ENCODE measurements around the gene C1QTNF7. TPM values are rescaled to one million over a fixed set of nuclear protein-coding genes. Genes with fewer than 3 reads are reported as not detected.

Gene C1QTNF7
- total and polyA plus RNA-seq, 11 donors, result 0.21 to 4.3 (median 0.94) TPM

DNA sequence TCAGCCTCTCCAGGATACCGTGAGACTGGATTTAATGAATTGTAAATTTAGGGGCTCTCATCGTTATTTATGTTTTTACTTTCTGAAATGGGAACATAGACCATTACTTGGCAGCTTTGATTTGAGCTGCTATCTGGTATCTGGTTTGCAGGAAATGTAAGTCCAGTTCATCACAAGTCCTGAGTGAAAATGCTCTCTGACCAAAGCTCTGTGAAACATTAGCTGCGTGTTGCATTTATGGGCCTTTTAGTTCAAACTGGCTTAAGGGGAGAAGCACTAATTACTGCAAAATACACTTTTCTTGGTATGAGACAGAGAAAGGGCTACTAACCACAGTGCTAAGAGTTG lies 42.3 kb downstream of the C1QTNF7 start:
- H3K27ac ChIP-seq, result peak overlapping the region in 11 of 12 donors; percentile 1 to 74 (median 42)

GRCh38 chr4:15476396-15476795 lies 48.6 kb downstream of the C1QTNF7 start:
- intact Hi-C loops (cut with DNase I), result loop anchor here in 9 of 10 donors (2.0 to 10.0 kb wide), 8 partner anchors 36 to 528 kb away; partner anchors contain the start of gene FBXL5 (in 1 of the 9)
- H3K9me3 ChIP-seq, result no peaks in the 10 kb centered on the region
- peaks cover 0 to 25% (median 2%) of the 10 kb centered on the region in 12 donors for H3K4me1 ChIP-seq
- WGBS, 4 donors, result 92 to 96% (median 95%) methylated on average over 5 of the region's 5 CpGs
- H3K27ac ChIP-seq, result no peak overlapping the region
- TF ChIP-seq, protein P1, sequence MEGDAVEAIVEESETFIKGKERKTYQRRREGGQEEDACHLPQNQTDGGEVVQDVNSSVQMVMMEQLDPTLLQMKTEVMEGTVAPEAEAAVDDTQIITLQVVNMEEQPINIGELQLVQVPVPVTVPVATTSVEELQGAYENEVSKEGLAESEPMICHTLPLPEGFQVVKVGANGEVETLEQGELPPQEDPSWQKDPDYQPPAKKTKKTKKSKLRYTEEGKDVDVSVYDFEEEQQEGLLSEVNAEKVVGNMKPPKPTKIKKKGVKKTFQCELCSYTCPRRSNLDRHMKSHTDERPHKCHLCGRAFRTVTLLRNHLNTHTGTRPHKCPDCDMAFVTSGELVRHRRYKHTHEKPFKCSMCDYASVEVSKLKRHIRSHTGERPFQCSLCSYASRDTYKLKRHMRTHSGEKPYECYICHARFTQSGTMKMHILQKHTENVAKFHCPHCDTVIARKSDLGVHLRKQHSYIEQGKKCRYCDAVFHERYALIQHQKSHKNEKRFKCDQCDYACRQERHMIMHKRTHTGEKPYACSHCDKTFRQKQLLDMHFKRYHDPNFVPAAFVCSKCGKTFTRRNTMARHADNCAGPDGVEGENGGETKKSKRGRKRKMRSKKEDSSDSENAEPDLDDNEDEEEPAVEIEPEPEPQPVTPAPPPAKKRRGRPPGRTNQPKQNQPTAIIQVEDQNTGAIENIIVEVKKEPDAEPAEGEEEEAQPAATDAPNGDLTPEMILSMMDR (IDR thresholded peaks at IDR 0.05), result no peak
- no peak for TF ChIP-seq POLR2A (IDR thresholded peaks at IDR 0.05)
- no peak overlapping the region for H3K4me3 ChIP-seq
- no peaks in the 10 kb centered on the region for H3K27me3 ChIP-seq
- peaks cover 0 to 46% (median 16%) of the 10 kb centered on the region in 9 donors for H3K36me3 ChIP-seq
- DNase-seq, result no peak
- ATAC-seq, result no peak

More for the DNA sequence above, 42.3 kb downstream of the C1QTNF7 start:
- intact Hi-C loops (cut with DNase I), result loop anchor here in 3 of 10 donors (10.0 kb wide), 3 partner anchors 185 to 535 kb away; partner anchors contain the start of gene FBXL5 (in 1 of the 3)
- Histone ChIP-seq H3K27me3 (no peaks in the 10 kb centered on the region), H3K4me1 (peaks cover 0 to 37% (median 12%) of the 10 kb centered on the region in 12 donors), H3K9me3 (no peaks in the 10 kb centered on the region), H3K4me3 (peak overlapping the region; percentile 28 to 76 (median 62)), H3K36me3 (peaks cover 0 to 6% (median 0%) of the 10 kb centered on the region in 9 donors)
- WGBS, 4 donors, result 0 to 2% (median 2%) methylated on average over 3 of the region's 3 CpGs
- TF ChIP-seq POLR2A (IDR thresholded peaks at IDR 0.05), result no peak
- TF ChIP-seq, protein P1 (IDR thresholded peaks at IDR 0.05), result no peak
- DNase-seq, result no peak
- peak in 2 of 4 donors; percentile 6 to 18 for ATAC-seq

DNA sequence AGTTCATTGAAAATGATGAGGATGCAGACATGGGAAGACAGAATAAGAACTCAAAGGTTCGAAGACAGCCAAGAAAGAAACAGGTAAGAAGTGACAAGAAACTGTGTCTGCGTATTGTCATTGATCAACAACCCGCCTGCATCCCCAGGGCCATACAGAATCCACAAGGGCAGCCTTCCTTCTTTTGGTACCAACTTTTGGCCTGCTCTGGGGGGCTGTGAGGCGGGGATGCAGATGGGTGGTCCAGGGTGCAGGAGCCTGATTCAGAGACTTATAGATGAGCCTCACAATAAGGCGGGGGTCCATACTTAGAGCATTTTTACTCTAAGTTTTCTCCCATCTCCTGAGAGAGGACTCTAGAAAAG lies 50.9 kb downstream of the C1QTNF7 start:
- peaks cover 0 to 67% (median 20%) of the 10 kb centered on the region in 9 donors for H3K36me3 ChIP-seq
- peak overlapping the region in 3 of 12 donors; percentile 58 to 84 (median 64) for H3K27ac ChIP-seq
- intact Hi-C loops (cut with DNase I), result loop anchor here in 9 of 10 donors (2.0 to 10.0 kb wide), 9 partner anchors 169 to 526 kb away; partner anchors contain the start of gene FBXL5 (in 1 of the 9)
- WGBS, 4 donors, result 75 to 82% (median 77%) methylated on average over 5 of the region's 5 CpGs
- DNase-seq (no peak), ATAC-seq (no peak)
- H3K4me1 ChIP-seq, result peaks cover 0 to 29% (median 2%) of the 10 kb centered on the region in 12 donors
- no peaks in the 10 kb centered on the region for H3K9me3 ChIP-seq
- H3K4me3 ChIP-seq, result peak overlapping the region in 1 of 12 donors; percentile 55
- no peak for TF ChIP-seq POLR2A (IDR thresholded peaks at IDR 0.05)
- H3K27me3 ChIP-seq, result no peaks in the 10 kb centered on the region

GRCh38 chr4:15479089-15479912 lies 51.5 kb downstream of the C1QTNF7 start:
- no peak for TF ChIP-seq POLR2A (IDR thresholded peaks at IDR 0.05)
- TF ChIP-seq, protein P1 (IDR thresholded peaks at IDR 0.05), result peak; percentile 31 to 73 (median 64)
- peak overlapping the region in 11 of 12 donors; percentile 31 to 84 (median 64) for H3K27ac ChIP-seq
- peaks cover 0 to 29% (median 2%) of the 10 kb centered on the region in 12 donors for H3K4me1 ChIP-seq
- H3K27me3 ChIP-seq, result no peaks in the 10 kb centered on the region
- ATAC-seq (peak; percentile 57 to 88 (median 80)), DNase-seq (peak in 4 of 5 donors; percentile 27 to 41 (median 38))
- no peaks in the 10 kb centered on the region for H3K9me3 ChIP-seq
- intact Hi-C loops (cut with DNase I), result loop anchor here in 9 of 10 donors (2.0 to 10.0 kb wide), 9 partner anchors 168 to 526 kb away; partner anchors contain the start of gene FBXL5 (in 1 of the 9)
- H3K36me3 ChIP-seq, result peaks cover 0 to 67% (median 20%) of the 10 kb centered on the region in 9 donors
- WGBS, 4 donors, result 33 to 39% (median 38%) methylated on average over 10 to 11 of the region's 11 CpGs
- peak overlapping the region in 10 of 12 donors; percentile 26 to 55 (median 41) for H3K4me3 ChIP-seq
